A673 (cell line): ENCODE results near the gene SLC45A3. TPM values are rescaled to one million over a fixed set of nuclear protein-coding genes. Genes with fewer than 3 reads are reported as not detected.

ENCODE experiments used
- BruUV-seq: library from RNA; stranded (reverse); fragments of 400-500 nt; replicated peaks from 2 replicates; lab custom pipeline; 2021; lab: Mats Ljungman, UMichigan
- CTCF ChIA-PET: fragments of 300-600 bp; sonication (Branson Sonifier 250); formaldehyde crosslinking; loops from one replicate; lab custom pipeline; 2022; ENCODE audit warnings: antibody characterized with exemption; lab: Charles Lee
- POLR2A ChIA-PET: fragments of 300-600 bp; sonication (Branson Sonifier 250); formaldehyde crosslinking; loops from one replicate; lab custom pipeline; 2022; ENCODE audit warnings: antibody characterized with exemption; ENCODE audit not compliant: low non-redundant PET; lab: Charles Lee
- DNase-seq: peaks from one replicate; pipeline ENCODE4 v3.0.0-alpha.2; 2015; ENCODE audit warnings: low spot score
- H3K27ac ChIP-seq: fragments of 200-600 bp; sonication (generic); 2 replicates; pipeline ENCODE4 v1.5.1; 2016; ENCODE audit warnings: mixed run types, low read depth, mild to moderate bottlenecking, mixed read lengths, antibody characterized with exemption, low read length; ENCODE audit not compliant: poor library complexity, severe bottlenecking
- H3K27me3 ChIP-seq: fragments of 200-600 bp; sonication (generic); replicated peaks from 2 replicates; pipeline ENCODE4 v1.6.1; 2017; ENCODE audit warnings: mixed run types, low read depth, mild to moderate bottlenecking, mixed read lengths, antibody characterized with exemption, low read length; ENCODE audit not compliant: insufficient read depth, poor library complexity
- H3K36me3 ChIP-seq: fragments of 200-600 bp; sonication (generic); 2 replicates; pipeline ENCODE4 v1.6.1; 2016; ENCODE audit warnings: mixed run types, mild to moderate bottlenecking, mixed read lengths, antibody characterized with exemption, low read length; ENCODE audit not compliant: insufficient read depth, poor library complexity, severe bottlenecking
- H3K4me1 ChIP-seq: fragments of 200-600 bp; sonication (generic); 2 replicates; pipeline ENCODE4 v1.6.1; 2017; ENCODE audit warnings: mixed run types, mild to moderate bottlenecking, mixed read lengths, antibody characterized with exemption, low read length; ENCODE audit not compliant: insufficient read depth, poor library complexity, severe bottlenecking
- H3K4me3 ChIP-seq: fragments of 200-600 bp; sonication (generic); 2 replicates; pipeline ENCODE4 v1.5.1; 2016; ENCODE audit warnings: low read depth, mixed run types, mild to moderate bottlenecking, mixed read lengths, low read length; ENCODE audit not compliant: poor library complexity, severe bottlenecking
- H3K9me3 ChIP-seq: fragments of 200-600 bp; sonication (generic); 2 replicates; pipeline ENCODE4 v1.6.1; 2016; ENCODE audit warnings: mixed run types, low read depth, mild to moderate bottlenecking, mixed read lengths, antibody characterized with exemption, low read length; ENCODE audit not compliant: poor library complexity, severe bottlenecking
- EZH2 ChIP-seq: fragments of 200-600 bp; sonication (generic); IDR thresholded peaks from 2 replicates; pipeline ENCODE4 v1.6.1; 2017; ENCODE audit warnings: borderline replicate concordance, low read depth, mild to moderate bottlenecking, mixed read lengths, antibody characterized with exemption, low read length; ENCODE audit not compliant: poor library complexity, severe bottlenecking
- intact Hi-C: fragments of 100-400 bp; cut with micrococcal nuclease; formaldehyde crosslinking; loops from one replicate; pipeline ENCODE4 v1.10.0; 2022; ENCODE audit not compliant: unreplicated experiment
- total RNA-seq: library from RNA; stranded (reverse); gene quantifications from 2 replicates; pipeline ENCODE4 v1.2.3, GENCODE V29; 2021
- TF ChIP-seq, protein P1 (sequence below): fragments of 300-800, 200-600 bp; sonication (generic); conservative IDR thresholded peaks from 2 replicates; pipeline ENCODE4 v1.5.1; 2017; ENCODE audit warnings: low read depth, mild to moderate bottlenecking, antibody characterized with exemption, low read length, moderate library complexity, mixed read lengths

Gene SLC45A3
- total RNA-seq, 1 experiment from 2014 or later: 8.5 TPM

DNA sequence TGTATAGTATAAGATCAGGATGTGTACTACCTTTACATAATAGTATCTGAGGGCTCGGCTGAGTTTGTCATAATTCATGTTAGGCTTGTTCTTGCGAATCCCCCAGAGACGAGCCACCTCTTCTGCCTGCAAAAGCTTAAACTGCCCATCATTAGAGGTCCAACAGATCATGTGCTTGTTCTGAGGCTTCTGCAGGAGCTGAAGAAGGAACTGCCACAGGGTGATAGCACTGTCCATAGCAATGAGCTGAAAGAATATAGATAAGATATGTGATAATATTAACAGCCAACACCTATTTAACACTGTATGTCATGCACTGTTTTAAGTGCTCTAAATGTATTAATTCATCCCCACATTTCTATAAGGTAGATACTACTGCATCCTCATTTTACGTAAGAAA lies 56.7 kb downstream of the SLC45A3 start:
- intact Hi-C loops: no loop called here
- CTCF ChIA-PET: interaction anchor here (0.6 to 1.4 kb wide), 2 partner anchors 8 to 29 kb away, joined by 3 to 4 read pairs; partner anchors contain the start of gene ELK4
- POLR2A ChIA-PET: no interaction called here

DNA sequence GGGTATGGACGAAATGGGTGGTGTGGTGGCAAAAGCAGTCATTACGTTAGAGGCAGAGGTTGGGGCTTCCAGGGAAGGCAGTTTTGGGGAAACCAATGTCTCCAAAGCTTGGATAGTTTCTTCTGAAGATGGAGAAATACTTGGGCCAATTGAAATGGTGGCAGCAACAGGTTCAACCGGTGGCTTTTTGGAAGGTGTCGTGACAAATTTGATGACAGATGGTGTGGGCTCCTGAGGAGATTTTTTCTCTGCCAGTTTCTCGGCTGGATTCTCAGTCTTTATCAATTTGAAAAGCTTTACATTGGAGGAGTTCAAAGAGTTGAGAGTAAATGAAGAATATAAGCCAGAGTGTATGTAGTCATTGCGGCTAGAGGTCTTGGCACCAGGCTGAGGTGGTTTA lies 60.0 kb downstream of the SLC45A3 start:
- intact Hi-C loops: no loop called here
- TSS peak; percentile 18 for BruUV-seq
- ChIA-PET CTCF (interaction anchor here (0.6 kb wide), 1 partner anchor 37 kb away, joined by 9 read pairs; no protein-coding TSS in a partner anchor), POLR2A (no interaction called here)
- TF ChIP-seq, protein P1, sequence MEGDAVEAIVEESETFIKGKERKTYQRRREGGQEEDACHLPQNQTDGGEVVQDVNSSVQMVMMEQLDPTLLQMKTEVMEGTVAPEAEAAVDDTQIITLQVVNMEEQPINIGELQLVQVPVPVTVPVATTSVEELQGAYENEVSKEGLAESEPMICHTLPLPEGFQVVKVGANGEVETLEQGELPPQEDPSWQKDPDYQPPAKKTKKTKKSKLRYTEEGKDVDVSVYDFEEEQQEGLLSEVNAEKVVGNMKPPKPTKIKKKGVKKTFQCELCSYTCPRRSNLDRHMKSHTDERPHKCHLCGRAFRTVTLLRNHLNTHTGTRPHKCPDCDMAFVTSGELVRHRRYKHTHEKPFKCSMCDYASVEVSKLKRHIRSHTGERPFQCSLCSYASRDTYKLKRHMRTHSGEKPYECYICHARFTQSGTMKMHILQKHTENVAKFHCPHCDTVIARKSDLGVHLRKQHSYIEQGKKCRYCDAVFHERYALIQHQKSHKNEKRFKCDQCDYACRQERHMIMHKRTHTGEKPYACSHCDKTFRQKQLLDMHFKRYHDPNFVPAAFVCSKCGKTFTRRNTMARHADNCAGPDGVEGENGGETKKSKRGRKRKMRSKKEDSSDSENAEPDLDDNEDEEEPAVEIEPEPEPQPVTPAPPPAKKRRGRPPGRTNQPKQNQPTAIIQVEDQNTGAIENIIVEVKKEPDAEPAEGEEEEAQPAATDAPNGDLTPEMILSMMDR: no peak
- TF ChIP-seq EZH2: no peak
- H3K27ac ChIP-seq: no peak overlapping the region
- H3K4me1 ChIP-seq: no peaks in the 10 kb centered on the region
- DNase-seq: no peak
- no peak overlapping the region for H3K4me3 ChIP-seq
- no peaks in the 10 kb centered on the region for H3K9me3 ChIP-seq
- peaks cover 64% of the 10 kb centered on the region for H3K36me3 ChIP-seq
- no peaks in the 10 kb centered on the region for H3K27me3 ChIP-seq

More for the DNA sequence above, 56.7 kb downstream of the SLC45A3 start:
- Histone ChIP-seq H3K27me3 (no peaks in the 10 kb centered on the region), H3K36me3 (peaks cover 36% of the 10 kb centered on the region), H3K9me3 (no peaks in the 10 kb centered on the region), H3K4me1 (no peaks in the 10 kb centered on the region), H3K27ac (no peak overlapping the region), H3K4me3 (no peak overlapping the region)
- no TSS peak for BruUV-seq
- TF ChIP-seq EZH2: no peak
- DNase-seq: no peak

DNA sequence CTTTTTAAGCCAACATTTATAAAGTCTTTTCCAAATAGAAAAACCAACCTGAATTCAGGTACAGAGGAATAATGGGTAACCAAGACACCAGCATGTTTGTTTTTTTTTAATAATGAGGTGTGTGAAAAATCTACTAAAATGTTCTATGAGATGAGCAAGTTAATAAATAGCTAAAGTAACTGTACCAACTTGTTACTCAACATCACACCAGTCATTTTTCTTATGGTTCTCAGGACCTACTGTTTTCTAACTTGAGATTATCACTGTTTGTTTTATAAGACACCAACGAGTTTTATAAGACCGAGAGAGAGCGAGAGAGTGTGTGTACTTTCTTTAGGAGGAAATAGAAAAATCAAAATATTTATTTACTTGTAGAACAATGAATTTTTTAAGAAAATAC lies 60.9 kb downstream of the SLC45A3 start:
- no peak overlapping the region for H3K4me3 ChIP-seq
- H3K9me3 ChIP-seq: no peaks in the 10 kb centered on the region
- H3K36me3 ChIP-seq: peaks cover 70% of the 10 kb centered on the region
- no peaks in the 10 kb centered on the region for H3K27me3 ChIP-seq
- DNase-seq: no peak
- CTCF ChIA-PET: no interaction called here
- H3K27ac ChIP-seq: no peak overlapping the region
- TF ChIP-seq EZH2: no peak
- TF ChIP-seq, protein P1: no peak
- no TSS peak for BruUV-seq
- POLR2A ChIA-PET: no interaction called here
- intact Hi-C loops: no loop called here
- no peaks in the 10 kb centered on the region for H3K4me1 ChIP-seq
